ENCODE results near the gene TTLL9.

DNA sequence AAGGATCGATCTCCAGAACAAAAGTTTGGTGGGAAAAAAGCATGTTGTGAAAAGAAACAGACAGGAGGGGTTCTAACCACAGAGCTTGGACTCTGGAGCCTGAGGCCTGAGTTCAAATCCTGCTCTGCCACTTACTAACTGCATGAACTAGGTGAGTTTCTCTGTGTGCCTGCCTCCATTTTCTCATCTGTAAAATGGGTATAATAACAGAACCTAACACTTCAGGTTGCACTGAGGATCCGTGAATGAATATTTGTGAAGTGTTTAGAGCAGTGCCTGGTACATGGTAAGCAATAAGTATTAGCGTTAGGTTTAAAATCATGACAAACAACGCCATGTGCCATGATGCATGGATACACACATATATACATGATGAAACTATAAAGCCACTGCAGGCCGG, 36.6 kb downstream of the TTLL9 start:
- no peak for TF ChIP-seq POLR2AphosphoS5 (IDR thresholded peaks at IDR 0.05; ENCODE audit: low read depth, low read length)
- TF ChIP-seq TAF1 (IDR thresholded peaks at IDR 0.05; ENCODE audit: borderline replicate concordance, insufficient read depth, low read length), result no peak
- TF ChIP-seq, protein P1, sequence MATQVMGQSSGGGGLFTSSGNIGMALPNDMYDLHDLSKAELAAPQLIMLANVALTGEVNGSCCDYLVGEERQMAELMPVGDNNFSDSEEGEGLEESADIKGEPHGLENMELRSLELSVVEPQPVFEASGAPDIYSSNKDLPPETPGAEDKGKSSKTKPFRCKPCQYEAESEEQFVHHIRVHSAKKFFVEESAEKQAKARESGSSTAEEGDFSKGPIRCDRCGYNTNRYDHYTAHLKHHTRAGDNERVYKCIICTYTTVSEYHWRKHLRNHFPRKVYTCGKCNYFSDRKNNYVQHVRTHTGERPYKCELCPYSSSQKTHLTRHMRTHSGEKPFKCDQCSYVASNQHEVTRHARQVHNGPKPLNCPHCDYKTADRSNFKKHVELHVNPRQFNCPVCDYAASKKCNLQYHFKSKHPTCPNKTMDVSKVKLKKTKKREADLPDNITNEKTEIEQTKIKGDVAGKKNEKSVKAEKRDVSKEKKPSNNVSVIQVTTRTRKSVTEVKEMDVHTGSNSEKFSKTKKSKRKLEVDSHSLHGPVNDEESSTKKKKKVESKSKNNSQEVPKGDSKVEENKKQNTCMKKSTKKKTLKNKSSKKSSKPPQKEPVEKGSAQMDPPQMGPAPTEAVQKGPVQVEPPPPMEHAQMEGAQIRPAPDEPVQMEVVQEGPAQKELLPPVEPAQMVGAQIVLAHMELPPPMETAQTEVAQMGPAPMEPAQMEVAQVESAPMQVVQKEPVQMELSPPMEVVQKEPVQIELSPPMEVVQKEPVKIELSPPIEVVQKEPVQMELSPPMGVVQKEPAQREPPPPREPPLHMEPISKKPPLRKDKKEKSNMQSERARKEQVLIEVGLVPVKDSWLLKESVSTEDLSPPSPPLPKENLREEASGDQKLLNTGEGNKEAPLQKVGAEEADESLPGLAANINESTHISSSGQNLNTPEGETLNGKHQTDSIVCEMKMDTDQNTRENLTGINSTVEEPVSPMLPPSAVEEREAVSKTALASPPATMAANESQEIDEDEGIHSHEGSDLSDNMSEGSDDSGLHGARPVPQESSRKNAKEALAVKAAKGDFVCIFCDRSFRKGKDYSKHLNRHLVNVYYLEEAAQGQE (IDR thresholded peaks at IDR 0.05; ENCODE audit: insufficient read depth in 1 of 2, low read depth in 2 of 2, low read length in 2 of 2), result no peak

All from PFSK-1 (cell line).